Raji (cell line): ENCODE measurements around the gene PDGFRB.

Experiments
- POLR2A ChIP-seq: IDR thresholded peaks from 2 replicates; pipeline ENCODE4 v1.6.1; 2011; ENCODE audit warnings: low read depth, low read length, control low read depth; ENCODE audit not compliant: insufficient read depth

Gene PDGFRB

GRCh38 chr5:150161242-150162141, 5.8 kb upstream of the PDGFRB start:
- TF ChIP-seq POLR2A = no peak

GRCh38 chr5:150160448-150161081, 4.9 kb upstream of the PDGFRB start:
- no peak for TF ChIP-seq POLR2A

GRCh38 chr5:150159741-150160179, 4.1 kb upstream of the PDGFRB start:
- no peak for TF ChIP-seq POLR2A

GRCh38 chr5:150159031-150159430, 3.4 kb upstream of the PDGFRB start:
- no peak for TF ChIP-seq POLR2A

GRCh38 chr5:150158170-150158949, 2.7 kb upstream of the PDGFRB start:
- no peak for TF ChIP-seq POLR2A

GRCh38 chr5:150157168-150157567, 1.5 kb upstream of the PDGFRB start:
- no peak for TF ChIP-seq POLR2A

GRCh38 chr5:150156540-150156939, 895 bp upstream of the PDGFRB start:
- no peak for TF ChIP-seq POLR2A

GRCh38 chr5:150156027-150156368, 353 bp upstream of the PDGFRB start:
- TF ChIP-seq POLR2A = no peak

- no peak for TF ChIP-seq POLR2A
Observed at GRCh38 chr5:150154618-150155128, 972 bp downstream of the PDGFRB start.

GRCh38 chr5:150153957-150154617, 1.6 kb downstream of the PDGFRB start:
- no peak for TF ChIP-seq POLR2A

- TF ChIP-seq POLR2A = no peak
Observed at GRCh38 chr5:150153483-150153882, 2.2 kb downstream of the PDGFRB start.

- no peak for TF ChIP-seq POLR2A
Observed at GRCh38 chr5:150152636-150153462, 2.8 kb downstream of the PDGFRB start.

GRCh38 chr5:150149618-150150017, 6.0 kb downstream of the PDGFRB start:
- no peak for TF ChIP-seq POLR2A
